ENCODE data around the gene PARP9.
"Not testable (repeated sequence)": the region's sequence is repeated elsewhere in the genome, so short reads cannot be mapped to it uniquely, and the experiment has no call there.

PARP9 gene

GRCh38 chr3:122516846-122517360, 47.2 kb downstream of the PARP9 start:
- no peak for DNase-seq

- DNase-seq, result no peak
Measured at GRCh38 chr3:122515870-122516269, 48.2 kb downstream of the PARP9 start.

GRCh38 chr3:122515020-122515468, 49.1 kb downstream of the PARP9 start:
- DNase-seq, result no peak

GRCh38 chr3:122514123-122515019, 49.7 kb downstream of the PARP9 start, which contains the start of gene KPNA1:
Gene KPNA1, minus strand, starts transcription at chr3:122514939. Its CDS starts 18,374 bp downstream, at chr3:122496565.
- DNase-seq, result peak; percentile 93

DNA sequence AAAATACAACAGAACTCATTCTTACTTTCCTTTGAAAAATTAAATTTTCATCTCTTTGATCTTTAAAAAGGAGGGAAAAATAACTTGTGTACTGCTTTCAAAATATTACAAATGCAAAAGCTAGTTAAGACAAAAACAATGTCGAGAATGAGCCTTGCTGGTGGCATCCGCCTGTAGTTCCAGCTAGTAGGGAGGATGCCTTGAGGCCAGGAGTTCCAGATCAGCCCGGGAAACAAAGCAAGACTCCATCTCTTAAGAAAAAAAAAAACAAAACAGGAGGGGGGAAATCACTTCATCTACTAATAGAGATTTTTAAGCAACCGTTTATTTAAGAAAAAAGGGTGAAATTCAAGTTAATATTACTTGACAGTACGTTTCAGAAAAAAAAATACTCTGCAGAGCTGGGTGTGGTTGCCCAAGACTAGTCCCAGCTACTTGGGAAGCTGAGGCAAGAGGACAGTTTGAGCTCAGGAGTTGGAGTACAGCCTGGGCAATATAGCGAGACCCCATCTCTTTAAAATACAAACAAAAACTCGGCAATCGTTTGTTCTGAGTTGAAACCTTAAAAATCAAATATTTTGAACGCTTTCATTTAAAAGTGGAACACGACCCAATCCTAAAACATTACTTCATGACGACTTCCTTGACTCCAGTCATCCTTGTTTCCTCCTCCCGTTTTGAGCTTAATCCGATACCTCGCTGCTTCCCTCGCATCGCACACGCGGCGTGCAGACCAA, 50.5 kb downstream of the PARP9 start:
- no peak for DNase-seq

- DNase-seq, result no peak
Measured at GRCh38 chr3:122512284-122512683, 51.8 kb downstream of the PARP9 start.

GRCh38 chr3:122510878-122511535, 53.1 kb downstream of the PARP9 start:
- DNase-seq, result no peak

- DNase-seq, result not testable (repeated sequence)
Measured at GRCh38 chr3:122508944-122509343, 55.2 kb downstream of the PARP9 start.

- no peak for DNase-seq
Measured at GRCh38 chr3:122508135-122508914, 55.8 kb downstream of the PARP9 start.

GRCh38 chr3:122506450-122506849, 57.6 kb downstream of the PARP9 start:
- DNase-seq, result no peak

DNA sequence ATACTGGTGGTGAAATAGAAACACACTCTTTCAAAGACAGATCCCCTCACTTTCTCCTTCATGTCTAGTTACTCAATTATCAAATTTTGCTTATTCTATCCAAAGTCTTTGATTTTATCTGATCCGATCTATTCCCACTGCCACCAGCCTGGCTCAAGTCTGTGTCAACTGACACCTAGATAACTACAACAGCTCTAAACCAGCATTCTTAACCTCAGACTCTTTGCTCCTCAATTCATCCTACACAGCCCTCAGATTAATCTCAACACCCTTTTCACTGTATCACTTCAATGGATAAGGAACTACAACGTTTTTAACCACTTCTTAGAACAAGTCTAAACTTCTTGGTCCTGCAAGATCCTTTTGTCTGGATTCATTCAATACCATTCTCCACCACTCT, 58.4 kb downstream of the PARP9 start:
- DNase-seq, result no peak

DNA sequence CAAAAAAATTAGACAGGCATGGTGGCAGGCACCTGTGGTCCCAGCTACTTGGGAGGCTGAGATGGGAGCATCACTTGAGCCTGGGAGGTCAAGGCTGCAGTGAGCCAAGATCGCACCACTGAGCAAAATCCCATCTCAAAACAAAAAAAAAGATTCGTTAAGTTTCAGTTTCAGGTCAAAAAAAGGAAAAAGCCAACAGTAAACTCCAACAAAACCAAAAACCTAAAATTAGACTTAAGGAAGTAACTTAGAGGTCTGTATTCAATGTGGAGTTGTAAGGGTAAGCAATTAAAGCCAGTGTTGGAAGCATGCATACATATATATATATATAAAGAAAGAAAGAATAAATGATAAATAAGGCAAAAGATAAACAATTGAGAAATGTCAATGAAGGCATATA, 61.2 kb downstream of the PARP9 start:
- DNase-seq, result no peak

GRCh38 chr3:122502139-122502538, 62.0 kb downstream of the PARP9 start:
- DNase-seq, result no peak

- DNase-seq, result not testable (repeated sequence)
Measured at GRCh38 chr3:122500964-122501363, 63.1 kb downstream of the PARP9 start.

DNA sequence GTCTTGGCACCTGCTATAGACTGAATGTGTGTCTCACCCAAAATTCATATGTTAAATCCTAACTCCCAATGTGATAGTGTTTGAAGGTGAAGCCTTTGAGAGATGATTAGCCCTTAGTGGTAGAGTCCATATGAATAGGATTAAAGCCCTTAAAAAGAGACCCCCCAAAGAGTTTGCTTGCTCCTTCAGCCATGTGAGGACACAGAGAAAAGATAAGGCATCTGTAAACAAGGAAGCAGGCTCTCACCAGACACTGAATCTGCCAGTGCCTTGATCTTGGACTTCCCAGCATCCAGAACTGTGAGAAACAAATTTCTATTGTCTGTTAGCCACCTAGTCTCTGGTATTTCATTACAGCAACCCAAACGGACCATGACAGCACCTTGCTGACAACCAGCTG, 65.9 kb downstream of the PARP9 start:
- DNase-seq, result no peak

- no peak for DNase-seq
Measured at GRCh38 chr3:122497425-122497824, 66.7 kb downstream of the PARP9 start.

GRCh38 chr3:122496508-122496907, 67.6 kb downstream of the PARP9 start:
- DNase-seq, result no peak

DNA sequence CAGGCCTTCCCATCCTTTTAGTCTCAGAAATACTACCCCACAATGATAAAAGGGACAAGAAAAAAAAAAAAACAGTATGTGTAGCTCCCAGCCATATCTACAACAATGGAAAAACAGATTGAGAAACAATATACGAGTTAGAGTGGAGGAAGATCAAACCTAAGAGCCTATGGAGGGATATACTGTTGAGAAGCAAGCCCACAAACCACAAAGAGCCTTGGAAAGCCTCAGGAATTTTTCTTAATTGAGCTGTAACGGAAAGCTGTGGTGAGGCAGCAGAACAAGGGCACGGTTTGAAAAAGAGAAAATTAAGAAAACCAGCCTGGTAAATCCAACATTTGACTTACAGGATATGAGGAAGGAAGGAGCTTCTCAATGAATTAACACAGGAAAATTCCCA, 70.8 kb downstream of the PARP9 start:
- DNase-seq, result no peak

DNA sequence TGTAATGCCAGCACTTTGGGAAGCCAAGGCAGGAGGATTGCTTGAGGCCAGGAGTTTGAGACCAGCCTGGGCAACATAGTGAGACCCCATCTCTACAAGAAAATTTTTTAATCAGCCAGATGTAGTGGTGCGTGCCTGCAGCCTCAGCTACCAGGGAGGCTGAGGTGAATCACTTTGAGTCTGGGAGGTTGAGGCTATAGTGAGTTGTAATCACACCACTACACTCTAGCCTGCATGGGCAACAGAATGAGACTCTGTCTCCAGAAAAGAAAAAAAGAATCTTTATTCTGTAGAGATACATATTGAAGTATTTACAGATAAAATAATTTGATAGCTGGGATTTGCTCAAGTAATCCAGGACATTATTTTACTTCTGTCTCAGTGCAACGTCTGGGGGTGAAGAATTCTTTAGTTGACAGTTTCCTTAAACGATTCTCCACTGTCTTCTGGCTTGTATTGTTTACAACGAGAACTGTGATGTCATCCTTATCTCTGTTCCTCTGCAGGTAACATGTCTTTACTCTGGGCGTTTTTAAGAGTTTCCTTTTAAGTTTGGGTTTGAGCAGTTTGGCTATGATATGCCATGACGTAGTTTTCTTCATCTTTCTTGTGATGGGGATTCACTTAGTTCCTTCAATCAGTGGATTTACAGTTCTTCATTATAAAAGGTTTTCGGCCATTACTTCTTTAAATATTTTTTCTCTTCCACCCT, 75.7 kb downstream of the PARP9 start:
- no peak for DNase-seq

DNA sequence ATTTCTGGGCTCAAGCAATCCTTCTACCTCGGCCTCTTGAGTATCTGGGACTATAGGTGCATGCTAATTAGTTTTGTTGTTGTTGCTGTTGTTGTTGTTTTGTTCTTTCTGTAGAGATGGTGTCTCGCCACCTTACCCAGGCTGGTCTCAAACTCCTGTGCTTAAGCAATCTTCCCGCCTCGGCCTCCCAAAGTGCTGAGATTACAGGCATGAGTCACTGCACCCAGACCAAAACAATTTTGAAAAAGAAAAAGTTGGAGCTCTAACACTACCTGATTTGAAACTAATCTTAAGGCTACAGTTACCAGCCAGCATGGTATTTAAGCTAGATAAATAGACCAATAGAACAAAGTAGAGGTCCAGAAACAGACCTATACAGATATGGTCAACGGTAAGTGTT, 79.1 kb downstream of the PARP9 start:
- no peak for DNase-seq

- DNase-seq, result no peak
Measured at GRCh38 chr3:122481390-122481789, 82.7 kb downstream of the PARP9 start.
